Measurements from ENCODE around the gene UBXN10.

UBXN10 gene, protein sequence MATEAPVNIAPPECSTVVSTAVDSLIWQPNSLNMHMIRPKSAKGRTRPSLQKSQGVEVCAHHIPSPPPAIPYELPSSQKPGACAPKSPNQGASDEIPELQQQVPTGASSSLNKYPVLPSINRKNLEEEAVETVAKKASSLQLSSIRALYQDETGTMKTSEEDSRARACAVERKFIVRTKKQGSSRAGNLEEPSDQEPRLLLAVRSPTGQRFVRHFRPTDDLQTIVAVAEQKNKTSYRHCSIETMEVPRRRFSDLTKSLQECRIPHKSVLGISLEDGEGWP

DNA sequence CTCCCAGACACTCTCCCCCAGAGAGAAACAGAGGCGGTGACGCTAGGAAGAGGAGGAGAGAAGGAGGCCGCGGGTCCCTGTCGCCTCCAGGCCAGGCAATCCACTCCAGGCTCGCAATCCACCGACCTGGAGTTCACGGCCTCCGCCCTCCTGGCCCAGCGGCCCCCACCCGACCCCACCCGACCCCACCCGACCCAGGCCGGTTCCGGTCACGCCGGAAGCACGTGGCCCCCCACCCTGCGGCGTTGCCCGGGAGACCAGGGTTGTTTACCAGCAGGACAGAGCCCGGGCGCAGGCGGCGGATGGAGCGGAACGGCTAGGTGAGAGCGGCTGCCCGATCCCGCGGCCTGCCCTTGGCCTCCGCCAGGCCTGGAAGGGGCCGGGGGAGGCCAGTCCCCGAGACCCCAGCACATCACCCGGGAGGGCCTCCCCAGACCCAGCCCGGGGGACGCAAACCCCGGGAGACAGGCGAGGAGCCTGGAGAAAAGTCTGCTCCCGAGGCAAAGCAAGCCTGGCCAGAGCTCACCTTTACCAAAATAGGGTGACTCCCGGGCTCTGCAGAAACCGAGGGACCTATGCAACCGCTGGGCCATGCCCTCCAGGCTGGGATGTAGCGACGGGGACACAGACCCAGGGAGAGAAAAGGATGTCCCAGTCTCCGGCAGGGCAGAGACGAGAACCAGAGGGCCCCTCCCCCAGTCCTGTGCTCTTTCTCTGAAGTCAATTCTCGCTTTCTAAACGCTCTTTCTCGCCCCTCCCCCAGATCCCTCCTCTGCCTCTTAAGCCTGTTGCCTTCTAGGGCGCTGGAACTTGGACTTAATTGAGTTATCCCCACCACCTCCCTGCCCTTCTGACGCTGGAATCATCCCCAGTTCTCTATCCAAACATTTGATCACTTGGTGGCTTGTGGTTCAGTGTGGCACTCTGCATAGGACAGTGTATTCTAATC, at the start of gene UBXN10, which contains the start of gene PLA2G2C:
Gene UBXN10, plus strand, starts transcription at position 263 of the 949 bp plus-strand sequence. CDS start 4,466 bp downstream, outside the sequence.
Gene PLA2G2C, minus strand, starts transcription at position 685 of the 949 bp plus-strand sequence. CDS start 9,155 bp downstream, outside the sequence.
- DNase-seq (ENCODE audit: low spot score): peak; percentile 35

DNA sequence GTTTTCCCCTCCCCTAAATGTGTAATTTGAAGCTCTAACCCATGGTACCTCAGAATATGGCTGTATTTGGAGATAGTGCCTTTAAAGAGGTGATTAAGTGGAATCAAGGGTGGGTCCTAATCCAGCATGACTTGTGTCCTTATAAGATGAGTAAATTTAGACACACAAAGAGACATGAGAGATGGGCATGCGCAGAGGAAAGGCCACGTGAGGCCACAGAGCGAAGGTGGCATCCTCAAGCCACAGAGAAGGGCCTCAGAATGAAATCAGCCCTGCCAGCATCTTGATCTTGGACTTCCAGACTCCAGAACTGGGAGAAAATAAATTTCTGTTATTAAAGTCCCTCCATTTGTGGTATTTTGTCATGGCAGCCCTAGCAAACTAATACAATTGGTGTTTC, 49.6 kb upstream of the UBXN10 start:
- no peak for DNase-seq (ENCODE audit: low spot score)

- DNase-seq (ENCODE audit: low spot score): no peak
These were observed 48.8 kb upstream of the UBXN10 start for GRCh38 chr1:20137055-20137454.

DNA sequence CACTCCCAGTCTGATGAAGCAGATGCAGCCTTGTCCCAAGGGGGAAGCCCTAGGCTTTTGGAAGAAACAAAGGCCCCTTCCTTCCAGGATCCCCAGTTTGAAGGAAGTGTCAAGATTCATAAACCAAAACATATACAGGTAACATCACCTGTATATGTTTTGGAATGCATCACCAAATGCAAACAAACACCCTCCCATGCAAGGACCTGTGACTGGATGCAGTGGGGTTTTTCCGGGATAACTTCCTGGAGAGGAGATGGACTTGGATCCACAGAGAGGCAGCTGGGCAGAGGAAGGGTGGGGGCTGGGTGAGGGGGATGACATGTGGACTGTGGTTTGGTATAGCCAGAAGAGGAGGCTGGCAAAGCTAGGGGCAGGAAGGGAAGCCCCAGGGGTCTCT, 48.3 kb upstream of the UBXN10 start:
- no peak for DNase-seq (ENCODE audit: low spot score)

- DNase-seq (ENCODE audit: low spot score): no peak
These were observed 47.5 kb upstream of the UBXN10 start for GRCh38 chr1:20138346-20138745.

GRCh38 chr1:20138961-20139550, 46.8 kb upstream of the UBXN10 start, which contains the start of gene PLA2G2F:
Gene PLA2G2F (plus strand): TSS chr1:20139323. CDS start chr1:20139428, 105 bp downstream.
- no peak for DNase-seq (ENCODE audit: low spot score)

GRCh38 chr1:20139776-20140612, 45.9 kb upstream of the UBXN10 start:
- DNase-seq (ENCODE audit: low spot score): no peak

DNA sequence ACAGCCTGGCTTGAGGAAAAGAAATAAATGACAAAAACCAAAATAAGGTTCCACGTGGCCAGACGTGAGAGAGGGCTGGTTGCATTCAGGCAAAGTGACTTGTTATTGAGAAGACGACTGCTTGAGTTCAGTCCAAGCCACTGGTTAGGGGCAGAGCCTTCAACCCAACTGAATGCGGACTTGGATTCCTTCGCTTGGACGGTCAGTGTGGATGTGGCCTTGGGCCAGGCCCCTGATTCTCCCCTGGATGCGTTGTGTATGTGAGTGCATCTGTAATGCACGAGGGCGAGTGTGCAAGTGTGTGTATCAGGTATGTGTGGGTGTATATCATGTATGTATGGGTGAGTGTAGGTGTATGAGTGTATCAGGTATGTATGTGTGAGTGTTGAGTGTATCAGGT, 44.9 kb upstream of the UBXN10 start:
- DNase-seq (ENCODE audit: low spot score): no peak

DNA sequence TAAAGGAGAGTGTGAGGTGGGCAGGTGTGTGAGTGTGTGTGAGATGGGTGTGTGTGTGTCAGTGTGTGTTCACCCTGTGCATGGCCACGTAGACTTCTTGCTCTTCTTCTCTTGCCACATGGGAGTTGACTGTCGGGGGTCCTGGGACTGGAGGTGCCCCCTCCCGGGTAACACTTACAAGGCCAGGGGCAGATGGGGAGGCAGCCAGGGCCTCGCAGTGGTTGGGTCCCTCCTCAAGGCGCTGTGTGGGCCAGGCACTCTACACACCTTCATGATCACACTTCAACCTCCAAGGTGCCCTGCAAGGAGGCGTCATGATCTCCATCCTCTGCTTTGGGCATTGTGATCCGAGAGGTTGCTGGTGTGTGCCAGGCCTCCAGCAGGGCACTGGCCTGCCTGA, 44.4 kb upstream of the UBXN10 start:
- no peak for DNase-seq (ENCODE audit: low spot score)

- no peak for DNase-seq (ENCODE audit: low spot score)
These were observed 43.7 kb upstream of the UBXN10 start for GRCh38 chr1:20142001-20142710.

DNA sequence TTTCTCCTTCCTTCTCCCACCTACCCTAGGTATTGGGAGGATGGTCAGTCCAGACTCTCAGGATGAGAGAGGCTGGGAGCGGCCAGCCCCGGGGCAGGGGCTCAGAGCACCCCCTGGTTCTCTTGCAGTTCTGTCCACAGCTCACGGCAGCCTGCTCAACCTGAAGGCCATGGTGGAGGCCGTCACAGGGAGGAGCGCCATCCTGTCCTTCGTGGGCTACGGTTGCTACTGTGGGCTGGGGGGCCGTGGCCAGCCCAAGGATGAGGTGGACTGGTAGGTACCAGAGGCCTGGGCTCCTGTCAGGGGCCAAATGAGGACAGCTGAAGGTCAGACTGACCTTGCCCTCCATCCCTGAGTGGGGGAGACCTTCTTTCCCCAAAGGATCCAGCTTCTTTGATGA, 42.6 kb upstream of the UBXN10 start:
- DNase-seq (ENCODE audit: low spot score): no peak

- no peak for DNase-seq (ENCODE audit: low spot score)
These were observed 41.9 kb upstream of the UBXN10 start for GRCh38 chr1:20143734-20144565.

- no peak for DNase-seq (ENCODE audit: low spot score)
These were observed 37.9 kb upstream of the UBXN10 start for GRCh38 chr1:20147846-20148570.

- no peak for DNase-seq (ENCODE audit: low spot score)
These were observed 37.1 kb upstream of the UBXN10 start for GRCh38 chr1:20148571-20149500.

- no peak for DNase-seq (ENCODE audit: low spot score)
These were observed 36.1 kb upstream of the UBXN10 start for GRCh38 chr1:20149601-20150325.

DNA sequence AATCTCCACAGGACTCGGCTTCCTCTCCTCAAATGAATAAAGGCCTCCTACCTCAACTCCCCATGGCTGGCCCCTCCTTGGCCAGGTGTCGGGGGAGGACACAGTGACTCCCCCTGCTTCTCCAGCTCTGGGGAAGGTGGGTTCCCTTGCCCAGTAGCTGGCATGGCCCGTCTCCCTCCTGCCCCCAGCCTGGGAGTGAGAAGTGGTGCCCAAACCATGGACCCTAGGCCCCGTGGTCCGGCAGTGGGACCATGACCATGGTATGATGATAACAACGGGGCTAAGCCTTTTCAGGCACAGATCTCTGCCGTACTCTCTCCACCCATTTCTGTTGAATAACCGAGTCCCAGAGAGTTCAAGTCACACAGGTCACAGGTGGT, 35.6 kb upstream of the UBXN10 start:
- DNase-seq (ENCODE audit: low spot score): no peak

DNA sequence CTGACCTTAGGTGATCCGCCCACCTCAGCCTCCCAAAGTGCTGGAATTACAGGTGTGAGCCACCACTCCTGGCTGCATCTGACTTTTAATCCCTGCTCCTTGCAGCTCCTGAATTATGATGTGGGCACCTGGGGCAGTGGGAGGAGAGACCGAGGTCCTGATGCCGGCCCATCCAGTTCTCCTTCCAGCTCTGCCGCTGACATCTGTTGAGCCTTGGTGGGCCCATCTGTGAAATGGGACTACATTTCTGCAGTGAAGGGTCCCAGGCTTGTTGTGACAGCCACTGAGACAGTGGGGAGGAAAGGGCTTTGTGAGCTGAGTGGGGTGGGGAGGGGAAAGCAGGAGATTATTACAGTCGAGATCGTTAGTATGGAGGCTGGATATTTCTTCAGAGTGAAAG, 34.9 kb upstream of the UBXN10 start:
- DNase-seq (ENCODE audit: low spot score): no peak

Data from germinal center (tissue), 1 donor.